ENCODE results near the gene OR1M1.

The OR1M1 gene

DNA sequence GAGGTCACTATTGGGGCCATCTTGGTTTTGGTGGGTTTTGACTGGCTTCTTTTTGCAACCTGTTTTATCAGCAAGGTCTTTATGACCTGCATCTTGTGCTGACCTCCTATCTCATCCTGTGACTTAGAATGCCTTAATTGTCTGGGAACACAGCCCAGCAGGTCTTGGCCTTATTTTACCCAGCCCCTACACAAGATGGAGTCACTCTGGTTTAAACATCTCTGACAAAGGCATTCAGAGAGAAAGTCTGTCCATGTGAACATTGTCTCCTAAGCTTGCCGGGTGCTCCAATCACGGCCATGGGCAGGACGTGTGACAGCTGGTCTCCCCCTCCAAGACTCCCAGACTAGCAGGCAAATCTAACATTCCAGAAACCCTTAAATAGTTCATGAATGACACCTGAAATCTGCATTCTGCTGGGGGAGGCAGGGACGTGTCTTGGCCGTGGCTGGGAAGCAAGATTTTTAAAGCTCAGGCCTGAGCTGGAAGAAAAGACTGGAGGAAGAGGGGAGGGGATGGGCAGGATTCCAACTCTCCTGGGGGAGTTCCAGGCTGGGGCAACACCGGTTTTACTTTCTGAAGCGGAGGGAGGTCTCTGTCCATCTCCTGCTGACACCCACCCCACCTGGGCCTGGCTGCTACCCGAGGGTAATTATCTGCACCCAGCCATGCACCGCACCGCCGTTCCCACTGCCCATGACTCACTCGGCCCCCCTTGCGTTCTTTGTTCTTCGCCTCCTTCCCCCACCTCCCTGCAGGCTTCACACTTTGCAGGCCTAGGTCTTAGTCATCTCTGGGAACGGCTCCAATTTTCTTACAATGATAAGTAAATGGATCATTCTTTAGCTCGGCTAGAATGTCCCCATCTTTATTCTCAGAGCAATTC, 11.6 kb upstream of the OR1M1 start:
- no peak for DNase-seq (ENCODE audit: low read depth)

DNA sequence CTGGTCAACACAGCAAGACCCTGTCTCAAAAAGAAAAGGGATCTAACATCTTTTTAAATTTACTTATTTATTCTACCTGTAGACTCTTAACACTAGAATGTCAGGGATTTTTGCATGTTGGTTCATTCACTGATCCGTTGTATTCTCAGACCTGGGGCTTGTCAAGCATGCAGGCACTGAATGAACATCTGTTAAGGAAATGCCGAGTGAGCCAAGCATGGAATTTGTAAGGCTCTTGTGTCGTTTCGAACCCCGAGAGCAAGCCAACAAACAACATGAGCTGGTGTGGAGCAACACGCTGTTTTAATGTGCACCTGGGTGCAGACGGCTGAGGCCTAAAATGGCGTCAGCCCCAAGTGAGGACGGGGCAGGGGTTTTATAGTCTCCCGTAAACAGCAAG, 10.0 kb upstream of the OR1M1 start:
- DNase-seq (ENCODE audit: low read depth): no peak

- no peak for DNase-seq (ENCODE audit: low read depth)
Observed at GRCh38 chr19:9078651-9079050, 8.2 kb upstream of the OR1M1 start.

- DNase-seq (ENCODE audit: low read depth): no peak
Observed at GRCh38 chr19:9107375-9107774, 20.5 kb downstream of the OR1M1 start, which contains the start of gene OR7G2. OR7G2 (minus strand) TSS chr19:9107475; CDS start chr19:9103243, 4,232 bp downstream.

GRCh38 chr19:9109959-9110358, 23.1 kb downstream of the OR1M1 start:
- no peak for DNase-seq (ENCODE audit: low read depth)

DNA sequence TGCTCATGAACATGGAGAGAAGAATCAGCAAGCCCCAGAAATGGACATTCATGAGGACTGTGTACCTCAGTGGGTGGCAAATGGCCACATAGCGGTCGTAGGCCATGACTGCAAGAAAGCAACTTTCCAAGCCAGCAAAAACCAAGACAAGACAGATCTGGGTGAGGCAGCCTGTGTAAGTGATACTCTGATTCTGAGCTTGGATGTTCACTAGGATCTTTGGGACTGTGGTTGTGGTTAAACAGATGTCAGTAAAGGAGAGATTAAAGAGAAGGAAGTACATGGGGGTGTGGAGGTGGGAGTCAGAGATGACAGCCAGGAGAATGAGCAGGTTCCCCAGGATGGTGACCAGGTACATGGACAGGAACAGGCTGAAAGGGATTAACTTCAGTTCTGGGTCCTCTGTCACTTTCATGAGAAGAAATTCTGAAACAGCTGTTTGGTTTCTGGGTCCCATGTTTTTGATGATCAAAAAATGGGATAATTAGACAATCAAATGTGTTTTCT, 28.5 kb downstream of the OR1M1 start, which contains the start of gene OR7G1:
Gene OR7G1, minus strand, starts transcription at position 457 of the 507 bp plus-strand sequence. Its CDS starts 0 bp downstream, at position 457.
- DNase-seq (ENCODE audit: low read depth): no peak

DNA sequence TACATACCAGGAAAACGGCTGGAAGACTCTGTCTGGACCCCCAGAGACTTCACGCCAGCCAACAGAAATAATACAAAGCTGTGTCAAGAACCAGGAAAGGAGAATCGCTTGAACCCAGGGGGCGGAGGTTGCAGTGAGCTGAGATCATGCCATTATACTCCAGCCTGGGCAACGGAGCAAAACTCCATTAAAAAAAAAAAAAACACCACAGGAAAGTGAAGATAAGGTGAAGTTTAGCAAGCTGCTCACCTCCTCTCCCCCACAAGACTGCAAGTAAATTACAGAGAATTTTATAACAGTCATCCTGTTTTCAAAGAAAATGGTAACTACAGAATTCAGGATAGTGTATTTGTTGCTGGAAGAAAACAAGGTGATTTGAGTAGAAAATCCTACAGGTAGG, 29.7 kb downstream of the OR1M1 start:
- DNase-seq (ENCODE audit: low read depth): no peak

GRCh38 chr19:9126900-9127405, 40.1 kb downstream of the OR1M1 start, which contains the start of gene OR7G3:
OR7G3 (minus strand) TSS chr19:9126950; CDS start chr19:9126950, 0 bp downstream.
- no peak for DNase-seq (ENCODE audit: low read depth)

DNA sequence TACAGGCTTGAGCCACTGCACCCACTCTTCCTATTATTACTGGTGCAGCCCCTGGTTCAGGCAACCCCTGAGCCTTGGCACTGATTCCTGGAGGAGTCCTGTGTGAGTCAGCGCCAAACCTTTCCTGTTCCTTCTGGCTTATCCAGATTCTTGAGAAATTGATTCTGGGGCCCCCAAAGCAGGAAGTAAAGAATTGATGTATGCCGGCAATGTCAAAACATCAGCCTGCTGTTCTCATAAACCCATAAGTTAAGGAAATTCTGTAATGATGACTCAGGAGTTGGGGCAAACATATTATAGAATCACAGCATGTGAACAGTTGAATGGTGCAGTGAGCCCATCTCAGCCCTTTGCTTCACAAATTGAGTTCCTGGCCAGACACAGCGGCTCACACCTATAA, 41.3 kb downstream of the OR1M1 start:
- no peak for DNase-seq (ENCODE audit: low read depth)

DNA sequence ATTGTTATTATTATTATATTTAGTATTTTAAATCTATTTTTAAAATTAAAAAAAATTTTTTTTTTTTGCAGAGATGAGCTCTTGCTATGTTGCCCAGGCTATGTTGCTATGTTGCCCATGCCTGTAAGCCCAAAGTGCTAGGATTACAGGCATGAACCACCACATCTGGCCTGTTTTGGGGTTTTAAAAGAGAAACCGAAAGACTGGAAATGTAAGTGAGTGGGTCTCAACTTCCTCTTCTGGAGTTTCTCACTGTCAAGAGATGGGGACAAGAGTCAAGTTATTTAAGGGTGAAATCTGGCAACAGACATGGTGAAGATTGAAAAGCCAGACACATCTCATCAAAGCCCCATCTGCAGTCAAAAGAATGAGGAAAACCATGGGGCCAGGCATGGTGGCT, 44.1 kb downstream of the OR1M1 start:
- no peak for DNase-seq (ENCODE audit: low read depth)

DNA sequence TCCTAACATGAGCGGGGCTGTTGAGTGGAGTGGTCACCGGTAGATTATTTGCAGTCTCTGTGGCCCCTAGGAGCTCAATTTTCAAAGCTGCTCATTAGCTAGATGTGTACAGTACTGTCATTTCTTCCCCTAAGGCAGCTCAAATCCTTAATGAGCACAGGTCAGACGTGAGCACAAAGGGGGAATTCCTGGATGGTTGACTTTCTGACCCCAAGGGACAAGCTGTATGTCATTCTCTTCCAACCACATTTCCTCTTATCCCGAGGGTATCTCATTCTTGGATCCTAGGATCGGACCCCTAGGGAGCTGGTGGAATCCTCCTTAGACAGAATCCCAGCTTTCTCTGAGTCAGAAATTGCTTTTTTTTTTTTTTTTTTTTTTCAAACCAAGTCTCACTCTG, 45.6 kb downstream of the OR1M1 start:
- DNase-seq (ENCODE audit: low read depth): no peak

DNA sequence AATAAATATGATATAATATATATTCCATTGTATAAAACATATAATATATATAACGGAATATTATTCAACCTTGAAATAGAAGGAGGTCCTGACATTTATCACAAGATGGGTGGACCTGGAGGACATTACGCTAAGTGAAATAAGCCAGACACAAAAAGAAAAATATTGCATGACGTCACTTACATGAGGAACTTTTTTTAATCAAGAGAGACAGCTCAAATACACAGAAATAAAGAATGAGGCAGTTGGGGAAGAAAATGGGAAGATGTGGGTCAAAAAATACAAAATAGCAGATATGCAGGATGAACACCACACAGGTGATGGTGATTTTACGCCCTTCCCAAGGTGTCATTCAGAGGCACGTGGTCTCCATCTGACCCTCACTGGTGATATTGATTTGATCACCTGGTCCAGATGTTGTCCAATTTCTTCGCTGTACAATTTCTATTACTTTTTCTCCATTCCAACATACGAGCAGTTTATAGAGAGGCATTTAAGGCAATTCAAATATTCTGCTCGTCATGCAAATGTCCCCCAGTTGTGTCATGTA, 52.8 kb downstream of the OR1M1 start:
- DNase-seq (ENCODE audit: low read depth): no peak

DNA sequence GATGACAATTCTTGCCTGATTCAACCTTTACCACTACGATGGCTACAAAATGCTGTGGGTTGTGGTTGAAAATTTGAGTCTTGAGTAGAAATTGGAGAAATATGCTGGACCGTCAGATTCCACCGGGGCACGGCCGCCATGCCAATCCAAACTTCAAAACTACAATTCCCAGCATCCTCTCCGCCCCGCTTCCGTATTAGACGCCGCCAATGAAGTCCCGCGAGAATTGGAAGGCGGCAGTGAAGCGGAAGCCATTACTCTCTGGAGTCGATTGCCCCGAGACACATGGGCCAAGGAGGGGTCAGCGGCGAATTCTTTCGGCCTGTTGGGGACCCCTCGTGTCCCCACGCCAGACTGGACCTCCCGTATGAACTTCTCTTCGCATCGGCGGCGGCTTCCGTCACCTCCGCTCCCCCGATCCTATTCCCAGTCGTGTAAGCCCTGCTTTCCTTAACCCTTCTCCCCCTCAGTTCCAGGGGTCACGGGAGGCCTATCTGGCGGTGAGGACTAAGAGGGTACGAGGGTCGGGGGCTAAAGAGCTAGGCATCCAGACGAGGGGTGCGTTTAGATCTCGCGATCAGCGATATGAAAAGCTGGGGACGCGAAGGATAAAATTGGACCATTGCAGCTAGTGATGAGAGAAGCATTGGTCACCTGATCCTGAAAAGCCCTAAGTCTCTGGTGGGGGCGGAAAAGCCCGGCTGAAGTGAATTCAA, 53.5 kb downstream of the OR1M1 start, which contains the start of gene ZNF317:
Gene ZNF317, plus strand, starts transcription at position 239 of the 716 bp plus-strand sequence. CDS start 15,620 bp downstream, outside the sequence.
- peak; percentile 82 for DNase-seq (ENCODE audit: low read depth)

DNA sequence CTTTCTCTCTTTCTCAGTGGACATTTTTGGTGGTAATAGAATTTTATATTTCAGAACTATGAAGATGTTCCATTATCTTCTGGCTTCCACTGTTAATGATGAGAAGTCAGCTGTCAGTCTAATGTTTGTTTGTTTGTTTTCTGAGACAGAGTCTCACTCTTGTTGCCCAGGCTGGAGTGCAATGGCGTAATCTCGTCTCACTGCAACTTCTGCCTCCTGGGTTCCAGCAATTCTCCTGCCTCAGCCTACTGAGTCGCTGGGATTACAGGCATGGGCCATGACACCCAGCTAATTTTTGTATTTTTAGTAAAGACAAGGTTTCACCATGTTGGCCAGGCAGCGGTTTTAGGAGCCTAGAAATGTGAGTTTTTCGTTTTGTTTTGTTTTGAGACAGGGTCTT, 58.1 kb downstream of the OR1M1 start:
- no peak for DNase-seq (ENCODE audit: low read depth)
